GM21526 (cell line): ENCODE data around the gene REN.

Experiments
- ATAC-seq: cut with Tn5 transposase; IDR thresholded peaks from one replicate; pipeline ENCODE4 v1.9.1; 2021; ENCODE audit warnings: moderate library complexity; ENCODE audit not compliant: unreplicated experiment, low FRiP score

The REN gene

DNA sequence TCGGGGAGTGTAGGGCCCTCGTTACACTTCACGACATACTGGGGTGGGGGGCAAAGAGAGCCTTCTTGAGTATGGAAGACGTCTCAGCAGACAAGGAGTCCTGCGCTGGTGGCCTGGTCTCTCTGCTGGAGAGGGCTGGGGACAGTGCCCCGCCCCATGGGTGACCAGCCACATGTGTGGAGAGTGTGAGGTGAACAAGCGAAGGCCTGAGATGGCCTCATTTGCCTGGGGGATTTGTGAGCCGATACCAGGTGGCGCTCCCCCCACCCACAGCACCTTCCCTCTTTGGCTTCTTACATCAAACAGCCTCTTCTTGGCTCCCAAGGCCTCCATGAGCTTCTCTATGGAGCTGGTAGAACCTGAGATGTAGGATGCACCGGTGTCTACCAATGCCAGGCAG lies 10.3 kb downstream of the REN start:
- ATAC-seq: no peak

DNA sequence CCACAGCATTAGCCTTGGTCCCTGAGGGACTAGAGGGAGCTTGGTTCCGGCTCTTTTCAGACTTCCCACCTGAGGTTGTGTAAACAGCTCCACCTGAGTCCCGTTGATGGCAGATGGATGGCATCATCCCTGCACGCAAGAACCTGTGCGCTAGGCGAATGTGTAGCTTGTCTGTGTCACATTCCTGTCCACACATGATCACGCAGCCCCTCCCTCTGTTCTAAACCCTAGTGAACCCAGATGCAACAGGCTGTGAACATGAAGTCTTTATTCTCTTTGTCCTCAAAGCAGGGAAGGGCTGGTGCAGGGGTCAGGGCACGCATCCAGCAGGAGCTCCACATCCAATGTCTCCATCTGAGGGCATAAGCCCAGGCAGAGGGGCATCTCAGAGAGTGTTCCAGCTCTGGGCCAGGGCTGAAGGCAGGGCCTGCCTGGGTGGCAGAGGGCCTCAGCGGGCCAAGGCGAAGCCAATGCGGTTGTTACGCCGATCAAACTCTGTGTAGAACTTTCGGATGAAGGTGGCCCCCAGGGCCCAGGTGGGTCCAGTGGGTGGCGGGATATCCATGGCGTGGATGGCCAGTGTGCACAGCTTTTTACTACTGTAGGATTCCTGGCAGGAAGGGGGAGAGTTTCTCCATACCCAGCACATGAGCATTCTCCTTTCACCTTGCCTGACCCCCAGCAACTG lies 11.4 kb downstream of the REN start:
- ATAC-seq: no peak

DNA sequence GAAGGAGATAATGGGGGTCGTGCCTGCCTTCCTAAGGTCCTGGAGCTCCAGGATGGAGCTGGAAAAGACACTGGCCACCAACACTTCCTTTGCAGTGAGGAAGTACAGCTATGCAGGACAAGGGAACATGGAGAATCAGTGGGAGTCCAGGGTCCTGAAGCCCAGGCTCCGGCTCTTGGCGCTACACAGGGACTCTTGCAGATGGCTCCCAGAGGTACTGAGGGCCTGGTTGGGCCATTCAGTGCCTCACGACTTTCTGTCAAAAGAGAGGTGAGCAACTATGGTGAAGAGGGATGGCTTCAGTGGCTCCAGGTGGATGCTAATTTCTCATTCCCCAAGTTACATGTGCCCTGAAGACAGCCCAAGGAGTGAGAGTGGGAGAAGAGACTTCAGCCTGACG lies 12.5 kb downstream of the REN start:
- ATAC-seq: no peak

DNA sequence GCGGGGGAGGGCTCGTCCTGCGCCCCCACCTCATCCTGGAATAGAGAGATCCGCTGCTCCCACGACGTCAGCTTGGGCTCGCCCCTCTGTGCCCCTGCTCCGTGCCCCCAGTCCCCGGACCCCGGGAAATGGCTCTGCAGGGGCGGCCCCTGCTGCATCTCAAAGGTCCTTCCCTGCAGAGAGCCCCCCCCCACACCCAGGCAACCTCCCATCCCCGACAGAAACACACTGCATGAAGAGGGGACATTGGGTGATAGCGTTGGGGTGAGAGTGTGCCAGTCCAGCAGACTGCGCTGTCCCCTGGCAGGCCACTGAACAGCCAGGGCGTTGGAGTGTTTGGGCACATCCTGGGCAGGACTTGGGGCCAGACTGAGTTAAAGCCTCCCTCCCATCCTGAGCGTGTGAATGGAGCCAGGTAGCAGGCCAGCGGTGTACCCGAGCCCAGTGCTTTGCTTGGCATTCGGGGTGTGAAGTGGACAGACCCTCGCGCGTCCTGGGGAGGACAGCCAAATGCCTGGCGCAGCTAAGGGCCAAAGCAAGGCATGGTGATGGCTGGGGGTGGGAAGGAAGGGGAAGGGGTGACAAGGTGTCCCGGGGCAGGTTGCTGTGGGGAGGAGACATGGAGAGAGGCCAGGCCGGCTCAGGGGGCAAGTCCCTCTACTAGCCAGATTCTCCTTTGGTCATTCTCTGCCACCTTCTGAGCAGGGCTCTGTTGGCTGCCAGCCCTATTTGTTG lies 13.7 kb downstream of the REN start:
- no peak for ATAC-seq

DNA sequence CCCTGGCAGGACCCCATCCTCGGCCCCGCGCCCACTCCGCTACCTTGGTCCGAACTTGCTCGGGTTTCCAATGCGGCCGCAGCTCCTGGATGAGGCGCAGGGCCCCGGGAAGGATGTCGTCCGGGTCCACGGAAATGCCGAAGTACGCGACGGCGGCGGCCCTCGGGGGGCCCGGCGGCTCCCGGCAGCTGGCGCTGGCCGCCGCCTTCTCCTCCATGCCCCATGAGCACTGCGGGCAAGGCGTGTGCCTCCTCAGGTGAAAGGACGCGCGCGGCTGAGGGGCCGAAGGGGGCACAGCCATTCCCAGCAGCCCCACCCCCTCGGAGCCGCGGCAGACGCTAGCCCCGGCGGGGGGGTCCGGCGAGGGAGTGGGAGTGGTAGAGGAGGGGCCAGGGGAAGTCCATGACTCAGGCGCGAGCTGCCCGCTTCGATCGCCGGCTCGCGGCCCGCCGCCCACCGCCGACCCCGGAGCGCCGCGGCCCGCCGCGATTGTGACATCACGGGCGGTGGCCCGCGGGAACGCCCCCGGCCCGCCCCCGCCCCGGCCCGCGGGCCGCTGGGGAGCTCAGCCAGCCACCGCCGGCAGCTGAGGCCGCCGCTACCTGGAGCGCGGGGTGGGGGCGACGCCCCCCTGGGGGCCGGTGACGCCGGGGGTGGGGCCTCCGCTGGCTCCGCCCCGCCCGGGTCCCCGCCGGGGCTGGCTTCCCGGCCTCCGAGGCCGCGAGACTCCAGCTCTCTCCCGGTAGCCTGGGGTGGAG lies 14.4 kb downstream of the REN start, which contains the start of gene ETNK2:
TSS of gene ETNK2 (minus strand) at position 493 of the 758 bp plus-strand sequence. CDS start at position 301, 192 bp downstream.
- ATAC-seq: no peak

DNA sequence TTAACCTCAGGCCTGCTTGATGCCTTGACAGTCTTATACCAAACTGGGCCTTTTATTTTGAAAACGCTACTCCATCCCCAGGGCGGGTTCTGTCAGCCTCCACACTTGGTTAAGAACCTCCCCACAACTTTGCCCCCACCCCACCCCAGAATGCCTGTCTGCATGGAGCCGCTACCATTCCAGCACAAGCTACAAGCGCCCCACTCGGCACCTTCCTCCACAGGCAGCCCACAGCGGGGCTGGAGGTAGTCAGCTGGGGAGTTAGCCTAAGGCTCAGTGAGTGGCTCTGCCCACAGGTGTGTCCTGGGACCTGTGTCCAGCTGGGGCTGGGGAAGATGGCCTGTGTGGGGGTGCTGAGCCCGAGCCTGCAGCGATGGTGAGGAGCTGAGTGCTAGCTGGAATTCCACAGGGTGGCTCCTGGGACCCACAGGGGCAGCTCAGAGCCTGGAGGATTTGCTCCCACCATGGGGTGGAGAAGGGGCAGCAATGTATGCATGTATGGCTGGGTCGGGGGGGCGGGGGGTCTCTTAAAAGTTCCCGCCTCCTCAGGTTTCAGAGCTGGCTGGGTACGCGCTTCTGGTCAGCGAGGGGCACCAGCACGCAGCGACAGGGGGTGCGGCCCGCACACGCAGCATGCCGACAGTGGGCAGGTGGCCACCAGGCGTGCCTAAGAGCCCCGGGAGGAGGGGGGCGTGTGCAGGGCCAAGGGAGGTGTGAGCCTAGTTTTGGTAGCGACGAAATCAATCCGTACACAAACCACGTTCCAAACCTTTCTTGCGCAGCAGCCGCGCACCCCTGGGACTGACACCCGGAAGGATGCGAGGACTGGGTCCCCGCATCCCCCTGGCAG lies 15.2 kb downstream of the REN start:
- no peak for ATAC-seq

DNA sequence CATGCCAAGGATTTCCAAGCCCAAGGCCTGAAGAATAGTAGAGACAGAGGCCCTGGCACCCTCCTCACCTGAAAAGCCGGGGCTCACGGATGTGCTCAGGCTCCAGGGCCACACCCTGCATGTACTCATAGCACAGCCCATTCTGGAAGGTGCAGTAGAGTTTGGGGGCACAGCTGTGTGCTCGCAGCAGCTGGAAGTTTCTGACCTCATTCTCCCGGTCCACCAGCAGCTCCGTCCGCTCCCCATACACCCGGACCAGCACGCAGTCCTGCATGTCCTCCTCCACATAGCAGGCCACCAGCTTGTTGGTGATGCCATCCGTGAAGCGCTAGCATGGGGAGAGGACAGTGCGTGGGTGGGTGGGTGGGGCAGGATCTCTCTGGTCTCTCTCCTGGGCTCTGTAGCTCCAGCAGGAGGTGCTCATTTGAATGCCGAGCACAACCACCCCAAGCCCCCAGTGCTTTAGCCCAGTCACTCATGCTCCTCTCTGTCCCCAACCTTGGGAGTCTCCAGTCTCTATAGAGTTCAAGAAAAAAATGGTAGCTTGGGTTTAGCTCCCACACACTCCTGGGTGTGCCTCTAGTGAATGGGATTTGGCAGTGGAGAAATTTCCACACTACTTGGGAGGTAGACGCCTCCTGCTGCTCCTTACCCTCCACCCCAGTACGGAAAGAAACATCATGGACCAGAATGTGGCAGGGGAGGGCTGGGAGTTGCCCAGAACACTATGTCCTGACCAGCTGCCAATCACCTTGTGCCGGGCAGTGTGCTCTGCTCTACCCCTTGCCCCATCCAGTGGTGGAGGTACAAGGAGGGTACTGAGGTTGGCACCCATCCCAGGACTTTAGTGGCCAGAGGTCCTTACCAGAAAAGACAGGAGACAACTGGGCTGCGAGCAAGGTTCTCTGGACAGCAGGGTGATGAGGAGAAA lies 16.2 kb downstream of the REN start:
- ATAC-seq: no peak

DNA sequence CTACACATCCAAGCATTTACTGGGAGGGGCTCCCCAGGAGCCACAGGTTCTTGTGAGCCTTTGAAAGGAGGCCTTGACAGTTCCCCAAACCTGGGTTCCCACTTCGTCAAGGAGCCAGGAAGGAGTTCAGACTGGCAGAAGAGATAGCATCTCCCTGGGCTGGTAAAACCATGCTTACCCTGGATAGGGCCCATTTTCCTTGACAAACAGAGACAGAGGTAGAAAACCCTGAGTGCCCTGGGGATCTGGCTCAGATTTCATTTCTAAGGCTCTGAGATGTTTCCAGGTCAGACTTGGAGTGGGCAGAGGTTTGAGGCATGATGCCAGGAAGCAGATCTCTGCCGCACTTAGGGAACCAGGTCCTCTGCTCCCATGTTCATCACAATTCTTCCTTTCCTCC lies 17.0 kb downstream of the REN start:
- no peak for ATAC-seq

DNA sequence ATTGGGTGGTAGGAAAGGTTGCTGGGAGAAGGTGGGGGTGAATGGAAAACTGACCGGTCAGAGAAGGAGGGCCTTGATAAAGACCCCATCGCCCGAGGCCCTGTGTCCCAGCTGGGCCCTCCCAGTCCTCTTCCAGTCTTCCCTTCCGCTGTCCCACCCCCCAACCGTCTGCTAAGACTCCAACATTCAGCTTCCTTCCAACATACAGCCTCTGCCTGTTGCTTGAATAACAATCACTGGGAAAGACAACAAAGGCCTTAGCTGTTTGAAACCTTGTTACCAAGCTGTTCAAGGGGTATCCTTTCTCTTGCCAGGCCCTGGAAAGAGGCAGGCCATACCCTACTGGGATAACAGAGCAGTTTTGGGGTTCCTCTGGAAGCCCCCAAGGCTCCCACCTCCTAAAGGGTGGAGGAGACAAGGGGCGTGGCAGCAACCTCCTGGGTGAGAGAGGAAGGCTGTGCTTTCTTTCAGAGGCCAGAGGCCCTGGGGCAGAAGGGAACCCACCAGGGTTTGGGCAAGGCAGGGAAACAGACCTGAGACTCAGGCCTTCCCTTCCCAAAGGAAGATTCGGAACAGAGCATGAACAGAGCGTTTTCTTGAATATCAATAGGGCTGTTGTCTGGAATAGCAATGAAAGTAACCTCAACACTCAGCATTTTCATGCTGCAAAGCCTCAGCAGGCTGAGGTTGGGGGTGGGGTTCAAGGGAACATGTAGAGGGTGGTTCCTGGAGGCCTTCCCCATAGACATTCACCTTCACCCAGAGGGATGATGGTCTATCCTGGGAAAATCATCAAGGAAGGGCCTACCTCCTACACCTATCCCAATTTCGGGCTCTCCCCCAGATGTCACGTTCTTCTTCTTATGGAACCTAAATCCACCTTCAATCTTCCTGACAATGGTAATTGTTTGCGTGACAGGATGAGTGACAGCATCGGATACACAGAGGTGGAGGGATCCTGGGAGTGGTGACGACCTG lies 18.4 kb downstream of the REN start:
- ATAC-seq: no peak

DNA sequence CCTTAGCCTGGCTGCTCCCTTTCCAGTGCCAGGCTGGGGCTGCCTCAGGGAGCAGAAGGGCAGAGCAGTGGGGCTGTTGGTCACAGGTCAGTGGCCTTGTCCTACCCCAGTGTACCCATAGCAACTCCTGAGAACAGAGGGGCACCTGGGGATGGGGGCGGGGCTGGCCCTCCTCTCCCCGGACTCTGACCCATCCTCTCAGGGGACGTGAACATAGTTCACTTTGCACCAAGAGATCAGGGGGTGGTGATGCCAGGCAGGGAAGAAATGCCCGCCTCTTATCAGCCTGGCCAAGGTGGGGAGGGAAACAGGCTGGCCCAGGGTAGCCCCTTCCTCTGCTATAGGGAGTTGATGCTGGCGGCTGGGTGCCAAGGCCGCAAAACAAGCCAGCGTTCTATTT lies 19.2 kb downstream of the REN start:
- ATAC-seq: no peak

DNA sequence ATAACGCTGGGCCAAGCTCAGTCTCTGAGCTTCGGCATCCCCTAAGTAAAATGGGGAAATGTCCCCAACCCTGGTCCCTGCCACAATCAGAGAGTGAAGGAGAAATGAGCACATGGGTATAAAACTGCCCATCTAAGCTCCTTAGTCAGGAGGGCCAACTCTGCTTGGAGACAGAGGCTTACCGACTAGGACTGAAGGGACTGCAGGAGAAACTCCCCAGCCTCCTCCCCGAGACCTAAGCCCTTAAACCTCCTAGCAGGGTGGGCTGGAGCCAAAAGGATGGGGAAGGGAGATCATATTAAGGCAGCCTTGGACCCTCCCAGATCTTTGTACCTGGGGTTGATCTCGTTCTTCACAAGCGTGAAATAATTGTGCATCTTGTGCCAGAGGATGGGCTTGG lies 19.8 kb downstream of the REN start:
- ATAC-seq: no peak

DNA sequence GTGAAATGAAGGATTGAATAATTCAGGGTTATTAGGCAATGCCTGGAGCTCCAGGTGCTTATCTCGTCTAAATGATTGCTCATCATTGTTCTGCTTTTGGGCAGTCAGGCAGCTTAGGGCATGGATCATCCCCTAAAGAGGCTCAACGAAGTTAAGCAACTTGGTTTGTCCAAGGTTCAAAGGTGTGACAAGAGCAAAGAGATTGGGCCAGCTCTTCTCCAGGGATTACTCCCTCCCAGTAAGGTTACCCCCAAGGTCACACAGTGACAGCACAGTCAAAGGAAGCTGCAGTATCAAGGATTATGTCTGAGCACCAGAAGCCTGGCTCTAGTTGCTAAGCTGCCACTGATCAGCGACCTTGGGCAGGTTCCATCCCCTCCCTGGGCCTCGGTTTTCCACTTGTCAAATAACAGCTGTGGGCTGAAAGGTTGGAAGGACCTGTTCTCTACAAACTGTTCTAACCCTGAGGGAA lies 21.1 kb downstream of the REN start:
- no peak for ATAC-seq

DNA sequence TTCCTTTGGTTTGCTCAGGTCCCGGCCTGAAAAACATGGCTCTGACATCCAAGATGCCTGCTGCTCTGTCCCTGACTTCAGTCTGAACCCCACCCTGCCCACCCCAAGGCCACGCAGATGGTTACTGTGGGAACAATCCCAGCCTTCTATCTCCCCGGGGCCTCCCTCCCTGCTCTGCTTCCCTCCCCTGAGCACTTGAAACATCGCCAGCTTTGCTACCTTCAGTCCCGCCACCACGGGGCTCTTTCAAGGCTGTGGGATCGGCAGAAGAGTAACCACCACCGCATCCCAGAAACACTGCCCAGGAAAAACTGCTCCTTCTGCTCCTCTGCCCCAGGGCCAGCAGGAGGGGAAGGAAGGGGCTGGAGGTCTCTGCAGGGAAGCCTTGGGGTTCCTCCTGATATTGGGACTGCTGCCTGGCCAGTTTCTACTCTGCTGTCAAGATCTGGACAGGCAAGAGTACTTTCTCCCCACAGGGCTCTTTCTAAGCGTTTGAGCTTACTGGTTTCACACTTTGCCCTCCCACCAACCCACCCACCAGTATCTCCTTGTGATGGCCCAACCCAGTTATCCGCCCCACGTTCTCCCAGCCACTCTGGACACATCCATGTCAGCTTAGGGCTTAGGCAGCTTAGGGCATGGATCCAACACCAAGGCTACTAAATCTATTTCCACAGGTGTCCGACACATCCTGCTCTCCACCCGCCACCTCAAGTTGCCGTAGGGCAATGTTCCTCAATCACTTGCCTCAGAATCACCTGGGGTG lies 22.7 kb downstream of the REN start:
- ATAC-seq: no peak

DNA sequence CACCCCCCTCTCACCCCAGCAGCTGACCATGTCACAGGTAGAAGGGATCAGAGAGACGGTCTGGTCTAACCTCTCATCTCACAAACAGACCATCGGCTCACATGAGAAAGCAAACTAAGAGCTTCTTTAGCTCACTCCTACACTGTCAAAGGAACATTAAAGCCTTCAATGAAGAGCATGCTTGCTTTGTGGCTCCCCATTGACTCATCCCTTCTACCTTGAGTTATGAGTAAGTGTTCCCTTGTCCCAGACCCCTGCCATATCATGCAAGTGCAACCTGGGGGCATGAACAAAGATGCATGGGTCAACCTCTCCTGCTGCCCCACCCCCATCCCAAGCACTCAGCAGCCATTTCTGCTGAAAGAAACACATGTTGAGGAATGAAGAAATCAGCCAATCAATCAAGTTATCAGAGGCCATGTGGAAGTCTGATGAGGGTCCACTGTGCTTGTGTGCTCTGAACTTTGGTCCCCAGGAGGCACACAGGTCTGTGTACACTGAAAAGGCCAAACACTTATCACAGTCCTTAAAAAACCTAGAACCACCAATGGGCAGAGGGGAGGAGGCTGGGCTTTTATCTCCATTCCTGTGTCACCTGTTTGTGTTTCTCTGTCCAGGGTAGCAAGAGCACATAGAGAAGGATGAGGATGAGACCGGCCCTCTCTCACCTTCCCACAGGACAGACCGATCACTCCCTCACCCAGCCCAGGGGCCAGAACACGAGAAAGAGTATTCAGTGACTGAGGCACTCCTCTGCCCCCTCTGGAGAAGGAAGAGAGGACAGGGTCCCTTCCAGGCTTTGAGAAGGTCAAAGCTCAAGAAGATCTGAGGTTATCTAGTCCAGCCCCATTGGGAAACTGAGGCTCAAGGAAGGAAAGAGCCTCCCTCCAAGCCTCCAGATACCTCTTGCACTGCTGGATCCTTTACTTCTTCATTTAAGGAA lies 23.8 kb downstream of the REN start:
- ATAC-seq: no peak

DNA sequence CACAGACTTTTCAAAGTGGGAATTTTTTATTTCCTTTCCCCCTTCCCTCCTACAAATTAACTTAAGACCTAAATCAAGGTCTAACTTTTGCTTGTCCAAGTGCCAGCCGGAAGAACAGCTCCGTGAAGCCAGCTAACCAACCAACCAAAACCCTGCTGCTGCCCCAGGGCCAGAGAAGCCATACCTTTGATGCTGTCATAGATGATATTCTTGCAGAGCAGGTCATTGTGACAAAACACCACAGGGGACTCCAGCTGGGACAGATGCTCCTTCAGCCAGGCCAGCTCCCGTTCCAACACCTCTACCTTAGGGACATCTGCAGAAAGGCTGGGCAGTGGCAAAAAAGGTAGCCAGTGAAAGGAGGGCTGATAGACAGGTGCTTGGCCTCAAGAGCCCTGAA lies 25.0 kb downstream of the REN start:
- no peak for ATAC-seq

DNA sequence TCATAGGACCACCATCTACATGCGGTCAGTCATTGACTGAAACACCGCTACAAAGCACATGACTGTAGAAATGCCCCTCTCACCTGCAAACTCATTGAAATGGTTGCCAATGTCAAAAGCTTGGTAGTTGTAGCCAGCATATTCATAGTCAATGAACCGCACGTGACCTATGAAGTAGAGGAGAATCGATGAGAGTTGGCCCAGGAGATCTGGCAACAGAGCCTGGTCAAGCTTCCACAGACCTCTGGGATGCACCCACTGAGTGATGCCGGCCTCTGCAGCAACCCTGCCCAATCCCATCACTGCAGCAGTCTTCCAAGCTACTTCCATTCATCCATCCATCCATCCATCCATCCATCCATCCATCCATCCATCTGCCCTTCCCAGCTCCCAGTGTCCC lies 26.2 kb downstream of the REN start:
- ATAC-seq: no peak
